ENCODE measurements around the gene TRPC4.

TRPC4 gene

GRCh38 chr13:37651891-37652290 lies 217.7 kb downstream of the TRPC4 start:
- no peak for DNase-seq

- no peak for DNase-seq
Observed at GRCh38 chr13:37648609-37649008, 221.0 kb downstream of the TRPC4 start.

GRCh38 chr13:37647031-37647650 lies 222.4 kb downstream of the TRPC4 start:
- no peak for DNase-seq

GRCh38 chr13:37646531-37646930 lies 223.0 kb downstream of the TRPC4 start:
- DNase-seq: no peak

GRCh38 chr13:37645181-37645740 lies 224.3 kb downstream of the TRPC4 start:
- DNase-seq: no peak

- DNase-seq: no peak
Observed at GRCh38 chr13:37641391-37641790, 228.2 kb downstream of the TRPC4 start.

GRCh38 chr13:37640499-37640898 lies 229.1 kb downstream of the TRPC4 start:
- no peak for DNase-seq

GRCh38 chr13:37636701-37637100 lies 232.9 kb downstream of the TRPC4 start:
- no peak for DNase-seq

GRCh38 chr13:37632294-37632693 lies 237.3 kb downstream of the TRPC4 start:
- DNase-seq: no peak

- no peak for DNase-seq
Observed at GRCh38 chr13:37627428-37627827, 242.1 kb downstream of the TRPC4 start.

GRCh38 chr13:37621811-37622361 lies 247.7 kb downstream of the TRPC4 start:
- no peak for DNase-seq

GRCh38 chr13:37618554-37618953 lies 251.0 kb downstream of the TRPC4 start:
- DNase-seq: no peak

- DNase-seq: no peak
Observed at GRCh38 chr13:37617173-37617572, 252.4 kb downstream of the TRPC4 start.

- no peak for DNase-seq
Observed at GRCh38 chr13:37616131-37616530, 253.4 kb downstream of the TRPC4 start.

GRCh38 chr13:37615276-37615675 lies 254.3 kb downstream of the TRPC4 start:
- DNase-seq: no peak

GRCh38 chr13:37613638-37614037 lies 255.9 kb downstream of the TRPC4 start:
- no peak for DNase-seq

- DNase-seq: no peak
Observed at GRCh38 chr13:37613236-37613635, 256.3 kb downstream of the TRPC4 start.

GRCh38 chr13:37608750-37609339 lies 260.7 kb downstream of the TRPC4 start:
- DNase-seq: no peak

- no peak for DNase-seq
Observed at GRCh38 chr13:37602733-37603381, 266.7 kb downstream of the TRPC4 start.

GRCh38 chr13:37601648-37602440 lies 267.7 kb downstream of the TRPC4 start:
- no peak for DNase-seq

- no peak for DNase-seq
Observed at GRCh38 chr13:37599519-37599918, 270.1 kb downstream of the TRPC4 start.

GRCh38 chr13:37598597-37598996 lies 271.0 kb downstream of the TRPC4 start, which contains the start of gene POSTN:
POSTN (minus strand) TSS chr13:37598768; CDS start chr13:37598726, 42 bp downstream.
- no peak for DNase-seq

- no peak for DNase-seq
Observed at GRCh38 chr13:37597477-37598025, 272.0 kb downstream of the TRPC4 start.

Data from stimulated activated CD4-positive, alpha-beta T cell treated with anti-CD3 and anti-CD28 coated beads, Interleukin-2, amount 100 ng/mL, for 24 hours (primary cell).